Activated CD8-positive, alpha-beta T cell treated with anti-CD3 and anti-CD28 coated beads for 36 hours (primary cell): Measurements from ENCODE around the gene BBX. TPM values are rescaled to one million over a fixed set of nuclear protein-coding genes. Genes with fewer than 3 reads are reported as not detected.

Experiments used
- ATAC-seq: fragments of 200-7000 bp; cut with Tn5 transposase; one replicate; pipeline ENCODE4 v1.10.0; 2021; ENCODE audit warnings: mild to moderate bottlenecking, moderate library complexity
- CTCF ChIA-PET: fragments of 350-600 bp; sonication (Branson Sonifier 250); formaldehyde crosslinking; loops from one replicate; lab custom pipeline; 2021; ENCODE audit warnings: antibody characterized with exemption; lab: Charles Lee
- POLR2A ChIA-PET: fragments of 350-600 bp; sonication (Branson Sonifier 250); formaldehyde crosslinking; loops from one replicate; lab custom pipeline; 2021; ENCODE audit warnings: antibody characterized with exemption; lab: Charles Lee
- DNase-seq: peaks from one replicate; pipeline ENCODE4 v3.0.0-alpha.2; 2020
- H3K27ac Mint-ChIP-seq: one replicate; pipeline ENCODE4 v1.8.0; 2021; ENCODE audit warnings: mild to moderate bottlenecking, mixed read lengths
- H3K27me3 Mint-ChIP-seq: one replicate; pipeline ENCODE4 v1.8.0; 2021; ENCODE audit warnings: mixed read lengths
- H3K36me3 Mint-ChIP-seq: one replicate; pipeline ENCODE4 v1.8.0; 2021; ENCODE audit warnings: low read depth, mixed read lengths
- H3K4me1 Mint-ChIP-seq: one replicate; pipeline ENCODE4 v1.8.0; 2021; ENCODE audit warnings: low read depth, mixed read lengths
- H3K4me3 Mint-ChIP-seq: one replicate; pipeline ENCODE4 v1.8.0; 2021; ENCODE audit warnings: mild to moderate bottlenecking, moderate library complexity, mixed read lengths
- H3K9me3 Mint-ChIP-seq: one replicate; pipeline ENCODE4 v1.8.0; 2021; ENCODE audit warnings: mixed read lengths
- CTCF ChIP-seq: fragments of 200-600 bp; IDR thresholded peaks from one replicate; pipeline ENCODE4 v1.8.0; 2022; ENCODE audit warnings: antibody characterized with exemption, mild to moderate bottlenecking
- intact Hi-C: fragments of 100-400 bp; cut with micrococcal nuclease; formaldehyde crosslinking; loops from one replicate; pipeline ENCODE4 v1.10.0; 2022
- total RNA-seq, 2 experiments: library from RNA; stranded (reverse); gene quantifications; one replicate each; pipeline ENCODE4 v1.2.3, GENCODE V29; 2021

Gene BBX
- total RNA-seq, 2 experiments from 2014 or later, result 40.9 to 42.4 TPM

GRCh38 chr3:107514453-107514852 is 8.3 kb upstream of the BBX start:
- Mint-ChIP-seq H3K9me3 (no peaks in the 10 kb centered on the region), H3K36me3 (no peaks in the 10 kb centered on the region), H3K27ac (no peak overlapping the region), H3K27me3 (peaks cover 3% of the 10 kb centered on the region), H3K4me1 (no peaks in the 10 kb centered on the region), H3K4me3 (no peak overlapping the region)
- DNase-seq (no peak), ATAC-seq (no peak)
- CTCF ChIA-PET, result no interaction called here
- POLR2A ChIA-PET, result no interaction called here
- intact Hi-C loops, result no loop called here
- TF ChIP-seq CTCF, result no peak

- ATAC-seq, result no peak
- Mint-ChIP-seq H3K36me3 (no peaks in the 10 kb centered on the region), H3K27me3 (peaks cover 2% of the 10 kb centered on the region), H3K4me3 (no peak overlapping the region), H3K27ac (no peak overlapping the region), H3K4me1 (peaks cover under 1% of the 10 kb centered on the region), H3K9me3 (no peaks in the 10 kb centered on the region)
- no peak for TF ChIP-seq CTCF
- intact Hi-C loops, result no loop called here
- CTCF ChIA-PET, result interaction anchor here (1.2 to 1.4 kb wide), 2 partner anchors 11 to 245 kb away, joined by 3 read pairs; no protein-coding TSS in a partner anchor
- POLR2A ChIA-PET, result interaction anchor here (1.0 kb wide), 1 partner anchor 87 kb away, joined by 3 read pairs; no protein-coding TSS in a partner anchor
- no peak for DNase-seq
Observed at GRCh38 chr3:107516475-107516874, 6.3 kb upstream of the BBX start.

GRCh38 chr3:107520535-107520934 is 2.2 kb upstream of the BBX start:
- no peak for TF ChIP-seq CTCF

GRCh38 chr3:107521469-107522059 is 1.2 kb upstream of the BBX start:
- ChIA-PET POLR2A (no interaction called here), CTCF (interaction anchor here (0.7 kb wide), 1 partner anchor 100 kb away, joined by 3 read pairs; no protein-coding TSS in a partner anchor)
- H3K27ac Mint-ChIP-seq, result no peak overlapping the region
- intact Hi-C loops, result loop anchor here (5.0 kb wide), 1 partner anchor 89 kb away; no protein-coding TSS in a partner anchor
- H3K36me3 Mint-ChIP-seq, result peaks cover 5% of the 10 kb centered on the region
- no peaks in the 10 kb centered on the region for H3K9me3 Mint-ChIP-seq
- DNase-seq, result no peak
- ATAC-seq, result no peak
- H3K4me1 Mint-ChIP-seq, result peaks cover 17% of the 10 kb centered on the region
- no peak overlapping the region for H3K4me3 Mint-ChIP-seq
- no peak for TF ChIP-seq CTCF
- no peaks in the 10 kb centered on the region for H3K27me3 Mint-ChIP-seq

More at GRCh38 chr3:107520535-107520934, 2.2 kb upstream of the BBX start:
- intact Hi-C loops, result loop anchor here (5.0 kb wide), 1 partner anchor 88 kb away; no protein-coding TSS in a partner anchor
- ATAC-seq (no peak), DNase-seq (no peak)
- H3K4me3 Mint-ChIP-seq, result no peak overlapping the region
- H3K9me3 Mint-ChIP-seq, result no peaks in the 10 kb centered on the region
- H3K4me1 Mint-ChIP-seq, result peaks cover 10% of the 10 kb centered on the region
- ChIA-PET POLR2A (no interaction called here), CTCF (interaction anchor here (1.2 kb wide), 1 partner anchor 313 kb away, joined by 3 read pairs; no protein-coding TSS in a partner anchor)
- no peaks in the 10 kb centered on the region for H3K27me3 Mint-ChIP-seq
- H3K27ac Mint-ChIP-seq, result no peak overlapping the region
- peaks cover 4% of the 10 kb centered on the region for H3K36me3 Mint-ChIP-seq

- intact Hi-C loops, result loop anchor here (5.0 kb wide), 1 partner anchor 91 kb away; no protein-coding TSS in a partner anchor
- no peaks in the 10 kb centered on the region for H3K27me3 Mint-ChIP-seq
- POLR2A ChIA-PET, result interaction anchor here (1.0 kb wide), 1 partner anchor 32 kb away, joined by 3 read pairs; no protein-coding TSS in a partner anchor
Observed at GRCh38 chr3:107523289-107523538, 452 bp downstream of the BBX start.

More at GRCh38 chr3:107523289-107523538, 452 bp downstream of the BBX start:
- peaks cover 17% of the 10 kb centered on the region for H3K36me3 Mint-ChIP-seq
- peaks cover 29% of the 10 kb centered on the region for H3K4me1 Mint-ChIP-seq
- TF ChIP-seq CTCF, result no peak
- DNase-seq (no peak), ATAC-seq (peak; percentile 29)
- peak overlapping the region; percentile 92 for H3K4me3 Mint-ChIP-seq
- CTCF ChIA-PET, result no interaction called here
- H3K27ac Mint-ChIP-seq, result peak overlapping the region; percentile 95
- no peaks in the 10 kb centered on the region for H3K9me3 Mint-ChIP-seq
